ENCODE measurements around the gene SYNJ1.
"Not testable (repeated sequence)": the region's sequence is repeated elsewhere in the genome, so short reads cannot be mapped to it uniquely, and the experiment has no call there.

SYNJ1 gene

DNA sequence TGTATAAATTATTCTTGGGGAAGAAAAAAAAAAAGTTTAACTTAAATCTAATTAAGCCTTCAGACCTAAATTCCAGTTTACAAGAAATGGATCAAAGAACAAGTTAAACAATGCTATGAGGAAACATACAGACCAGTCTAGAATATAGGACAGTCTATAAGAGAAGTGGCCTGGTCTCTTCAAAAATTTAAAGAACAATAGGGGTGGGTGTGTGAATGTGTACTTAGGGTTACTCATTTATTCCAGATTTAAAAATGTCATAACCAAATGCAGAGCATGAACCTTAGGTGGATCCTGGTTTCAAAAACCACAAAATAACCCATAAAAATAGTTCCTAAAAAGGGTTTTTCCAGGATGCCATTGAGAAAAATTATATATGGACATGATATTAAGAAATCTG is 21.8 kb upstream of the SYNJ1 start:
- no peak overlapping the region for H3K4me3 ChIP-seq (ENCODE audit: low read depth, low read length)
- TF ChIP-seq, protein P1, sequence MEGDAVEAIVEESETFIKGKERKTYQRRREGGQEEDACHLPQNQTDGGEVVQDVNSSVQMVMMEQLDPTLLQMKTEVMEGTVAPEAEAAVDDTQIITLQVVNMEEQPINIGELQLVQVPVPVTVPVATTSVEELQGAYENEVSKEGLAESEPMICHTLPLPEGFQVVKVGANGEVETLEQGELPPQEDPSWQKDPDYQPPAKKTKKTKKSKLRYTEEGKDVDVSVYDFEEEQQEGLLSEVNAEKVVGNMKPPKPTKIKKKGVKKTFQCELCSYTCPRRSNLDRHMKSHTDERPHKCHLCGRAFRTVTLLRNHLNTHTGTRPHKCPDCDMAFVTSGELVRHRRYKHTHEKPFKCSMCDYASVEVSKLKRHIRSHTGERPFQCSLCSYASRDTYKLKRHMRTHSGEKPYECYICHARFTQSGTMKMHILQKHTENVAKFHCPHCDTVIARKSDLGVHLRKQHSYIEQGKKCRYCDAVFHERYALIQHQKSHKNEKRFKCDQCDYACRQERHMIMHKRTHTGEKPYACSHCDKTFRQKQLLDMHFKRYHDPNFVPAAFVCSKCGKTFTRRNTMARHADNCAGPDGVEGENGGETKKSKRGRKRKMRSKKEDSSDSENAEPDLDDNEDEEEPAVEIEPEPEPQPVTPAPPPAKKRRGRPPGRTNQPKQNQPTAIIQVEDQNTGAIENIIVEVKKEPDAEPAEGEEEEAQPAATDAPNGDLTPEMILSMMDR (IDR thresholded peaks at IDR 0.05; ENCODE audit: low read depth, low read length), result no peak

DNA sequence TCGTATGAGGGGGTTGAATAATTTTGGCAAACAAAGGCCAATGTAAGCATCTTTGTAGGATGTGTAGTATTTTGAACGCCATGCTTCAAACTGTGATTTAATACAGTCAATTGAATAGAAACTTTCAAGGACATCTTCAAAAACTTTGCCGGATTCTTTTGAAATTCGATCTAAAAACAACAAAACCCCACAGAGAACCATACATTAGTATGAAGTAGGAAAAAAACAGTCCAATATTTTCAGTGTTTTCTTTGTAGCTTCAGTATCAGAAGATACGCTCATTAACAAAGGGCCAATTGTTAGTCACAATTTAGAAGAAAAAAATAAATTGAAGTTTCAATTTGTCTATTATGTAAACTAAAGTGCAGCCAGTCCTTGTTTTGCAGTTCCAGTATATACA is 20.7 kb upstream of the SYNJ1 start:
- TF ChIP-seq, protein P1 (IDR thresholded peaks at IDR 0.05; ENCODE audit: low read depth, low read length), result no peak

GRCh38 chr21:32747396-32747795 is 19.6 kb upstream of the SYNJ1 start:
- TF ChIP-seq, protein P1 (IDR thresholded peaks at IDR 0.05; ENCODE audit: low read depth, low read length), result no peak
- no peak overlapping the region for H3K4me3 ChIP-seq (ENCODE audit: low read depth, low read length)

More for the DNA sequence above, 20.7 kb upstream of the SYNJ1 start:
- H3K4me3 ChIP-seq (ENCODE audit: low read depth, low read length), result no peak overlapping the region

- not testable (repeated sequence) for H3K4me3 ChIP-seq (ENCODE audit: low read depth, low read length)
Observed at GRCh38 chr21:32746711-32747110, 18.9 kb upstream of the SYNJ1 start.

GRCh38 chr21:32742396-32742795 is 14.6 kb upstream of the SYNJ1 start:
- no peak overlapping the region for H3K4me3 ChIP-seq (ENCODE audit: low read depth, low read length)
- TF ChIP-seq, protein P1 (IDR thresholded peaks at IDR 0.05; ENCODE audit: low read depth, low read length), result no peak

- TF ChIP-seq, protein P1 (IDR thresholded peaks at IDR 0.05; ENCODE audit: low read depth, low read length), result no peak
- H3K4me3 ChIP-seq (ENCODE audit: low read depth, low read length), result no peak overlapping the region
Observed at GRCh38 chr21:32741336-32741735, 13.5 kb upstream of the SYNJ1 start.

DNA sequence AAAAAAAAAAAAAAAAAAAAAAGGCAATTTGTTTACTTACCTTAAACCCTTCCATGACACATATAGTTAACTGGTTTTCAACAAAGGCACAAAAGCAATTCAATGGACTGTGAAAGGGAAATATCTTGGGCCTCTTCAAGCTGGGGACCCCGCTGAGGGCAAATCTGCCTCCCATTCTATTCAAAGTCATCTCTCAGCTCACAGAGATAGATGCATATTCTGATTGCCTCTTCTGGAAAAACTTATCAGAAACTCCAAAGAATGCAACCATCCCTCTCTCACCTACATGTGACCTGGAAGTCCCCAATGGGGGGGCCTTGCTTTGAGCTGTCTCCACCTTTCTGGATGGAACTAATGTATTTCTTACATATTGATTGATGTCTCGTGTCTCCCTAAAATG is 12.1 kb upstream of the SYNJ1 start:
- TF ChIP-seq, protein P1 (IDR thresholded peaks at IDR 0.05; ENCODE audit: low read depth, low read length), result no peak
- H3K4me3 ChIP-seq (ENCODE audit: low read depth, low read length), result no peak overlapping the region

- H3K4me3 ChIP-seq (ENCODE audit: low read depth, low read length), result not testable (repeated sequence)
Observed at GRCh38 chr21:32736083-32736482, 8.3 kb upstream of the SYNJ1 start.

All from WI38 (cell line).